ENCODE results near the gene ARMC2.

DNA sequence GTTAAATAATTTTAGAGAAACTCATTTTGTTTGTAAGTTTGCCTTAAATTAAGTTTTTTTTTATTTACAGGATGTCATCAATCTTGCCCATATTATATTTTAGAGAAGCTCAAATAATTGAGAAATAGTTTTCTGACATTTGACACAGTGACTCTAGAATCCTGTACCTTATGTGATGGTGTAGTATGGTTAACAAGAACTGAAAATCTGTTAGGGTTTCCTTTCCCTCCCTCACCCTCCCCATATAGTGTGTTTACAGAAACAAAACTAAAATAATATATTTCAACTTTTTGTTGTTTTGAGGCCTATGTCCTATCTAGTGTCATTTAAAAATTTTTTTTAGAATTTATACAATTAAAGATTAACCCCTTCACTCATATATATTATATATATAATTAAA is 154.7 kb downstream of the ARMC2 start:
- TF ChIP-seq, protein P1, sequence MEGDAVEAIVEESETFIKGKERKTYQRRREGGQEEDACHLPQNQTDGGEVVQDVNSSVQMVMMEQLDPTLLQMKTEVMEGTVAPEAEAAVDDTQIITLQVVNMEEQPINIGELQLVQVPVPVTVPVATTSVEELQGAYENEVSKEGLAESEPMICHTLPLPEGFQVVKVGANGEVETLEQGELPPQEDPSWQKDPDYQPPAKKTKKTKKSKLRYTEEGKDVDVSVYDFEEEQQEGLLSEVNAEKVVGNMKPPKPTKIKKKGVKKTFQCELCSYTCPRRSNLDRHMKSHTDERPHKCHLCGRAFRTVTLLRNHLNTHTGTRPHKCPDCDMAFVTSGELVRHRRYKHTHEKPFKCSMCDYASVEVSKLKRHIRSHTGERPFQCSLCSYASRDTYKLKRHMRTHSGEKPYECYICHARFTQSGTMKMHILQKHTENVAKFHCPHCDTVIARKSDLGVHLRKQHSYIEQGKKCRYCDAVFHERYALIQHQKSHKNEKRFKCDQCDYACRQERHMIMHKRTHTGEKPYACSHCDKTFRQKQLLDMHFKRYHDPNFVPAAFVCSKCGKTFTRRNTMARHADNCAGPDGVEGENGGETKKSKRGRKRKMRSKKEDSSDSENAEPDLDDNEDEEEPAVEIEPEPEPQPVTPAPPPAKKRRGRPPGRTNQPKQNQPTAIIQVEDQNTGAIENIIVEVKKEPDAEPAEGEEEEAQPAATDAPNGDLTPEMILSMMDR (IDR thresholded peaks at IDR 0.05; ENCODE audit: insufficient read depth, low read length, poor library complexity, severe bottlenecking) = no peak
- TF ChIP-seq EZH2phosphoT487 (conservative IDR thresholded peaks at IDR 0.05; ENCODE audit: low read length) = no peak
